GM18502 (cell line): ENCODE data around the gene DAD1.

Experiments used
- ATAC-seq: cut with Tn5 transposase; IDR thresholded peaks from one replicate; pipeline ENCODE4 v1.9.1; 2021; ENCODE audit warnings: mild to moderate bottlenecking; ENCODE audit not compliant: unreplicated experiment, poor library complexity

DAD1 gene

DNA sequence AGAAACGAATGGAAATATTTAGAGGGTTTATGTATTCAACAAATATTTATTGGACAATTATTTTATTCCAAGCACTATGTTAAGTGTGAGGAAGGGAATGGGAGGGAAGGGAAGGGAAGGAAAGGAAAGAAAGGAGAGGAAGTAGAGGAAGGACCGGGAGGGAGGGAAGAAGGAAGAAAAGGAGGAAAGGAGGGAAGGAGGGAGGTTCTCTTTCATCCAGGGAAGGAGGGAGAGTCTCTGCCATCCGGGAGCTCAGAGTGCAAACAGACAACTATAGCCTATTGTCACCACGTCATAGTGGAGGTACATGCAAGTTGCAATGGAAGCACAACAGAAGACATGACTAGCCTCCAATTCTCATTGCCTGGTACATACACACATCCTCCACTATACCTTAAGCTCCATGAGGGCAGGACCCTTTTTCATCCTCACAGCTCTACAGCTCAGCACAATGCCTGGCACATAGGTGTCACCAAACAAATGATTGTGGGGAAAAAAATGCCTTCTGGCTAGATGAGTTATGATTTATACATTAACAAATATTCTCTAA is 48.1 kb downstream of the DAD1 start:
- no peak for ATAC-seq

DNA sequence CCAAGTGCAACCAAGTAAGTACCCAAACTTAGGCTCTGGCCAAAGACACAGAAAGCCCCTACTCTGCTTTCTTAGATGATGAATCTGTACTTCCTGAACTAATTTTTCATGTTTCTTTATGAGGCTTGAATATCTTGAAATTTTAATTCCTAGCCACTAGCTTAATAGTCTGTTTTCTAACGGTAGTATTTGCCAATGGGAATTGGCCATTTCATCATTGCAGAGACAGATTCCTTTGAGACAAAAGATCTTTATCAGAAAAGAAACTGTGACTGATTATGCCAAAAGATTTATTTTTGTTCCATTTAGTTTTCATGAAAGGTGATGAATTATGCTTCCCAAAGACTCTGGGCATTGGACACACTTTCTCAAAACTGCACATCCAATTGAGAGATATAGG is 48.7 kb downstream of the DAD1 start:
- no peak for ATAC-seq

DNA sequence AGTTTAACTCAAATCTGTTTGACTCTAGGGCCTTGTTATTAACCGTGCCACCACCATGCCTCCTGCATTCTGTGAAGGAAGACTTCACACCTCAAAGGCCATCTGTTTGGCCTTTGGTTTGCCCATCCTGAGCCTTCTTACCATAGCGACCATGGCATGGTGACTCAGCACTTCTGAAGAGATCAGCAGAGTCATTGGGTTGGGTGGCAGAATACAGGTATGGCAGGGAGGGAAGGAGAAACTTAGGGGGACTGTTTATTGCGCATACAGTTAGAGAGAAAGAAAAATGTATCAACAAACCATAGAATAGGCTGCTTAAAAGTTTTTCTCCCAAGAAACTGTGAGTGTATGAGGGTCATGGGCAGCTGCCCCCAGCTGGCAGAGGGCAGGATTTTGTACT is 49.2 kb downstream of the DAD1 start:
- ATAC-seq: no peak

DNA sequence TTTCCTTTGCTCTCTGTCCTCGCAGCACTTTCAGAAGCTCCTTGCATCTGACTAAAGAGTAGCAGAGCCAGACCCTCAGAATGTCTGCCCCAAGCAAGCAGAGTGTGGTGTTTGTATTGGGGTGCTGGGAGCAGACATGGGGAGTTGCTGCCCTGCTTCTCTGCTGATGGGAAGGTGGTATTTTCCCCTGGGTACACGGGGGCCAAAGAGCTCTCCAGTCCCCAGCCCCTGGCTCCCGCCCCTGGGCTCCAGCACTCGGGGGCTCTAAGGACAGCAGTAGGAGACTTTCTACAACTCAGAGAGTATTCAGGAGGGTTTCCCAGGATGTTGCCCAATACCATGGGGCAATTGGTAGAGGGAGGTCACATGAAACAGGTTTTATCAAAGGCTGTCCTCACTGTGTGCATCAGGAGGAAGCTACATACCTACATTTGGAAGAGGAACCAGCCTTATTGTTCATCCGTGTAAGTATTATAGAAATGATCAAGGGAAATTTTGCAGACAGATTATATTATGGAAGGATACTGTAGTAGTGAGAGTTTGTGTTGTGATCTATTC is 50.3 kb downstream of the DAD1 start:
- no peak for ATAC-seq

DNA sequence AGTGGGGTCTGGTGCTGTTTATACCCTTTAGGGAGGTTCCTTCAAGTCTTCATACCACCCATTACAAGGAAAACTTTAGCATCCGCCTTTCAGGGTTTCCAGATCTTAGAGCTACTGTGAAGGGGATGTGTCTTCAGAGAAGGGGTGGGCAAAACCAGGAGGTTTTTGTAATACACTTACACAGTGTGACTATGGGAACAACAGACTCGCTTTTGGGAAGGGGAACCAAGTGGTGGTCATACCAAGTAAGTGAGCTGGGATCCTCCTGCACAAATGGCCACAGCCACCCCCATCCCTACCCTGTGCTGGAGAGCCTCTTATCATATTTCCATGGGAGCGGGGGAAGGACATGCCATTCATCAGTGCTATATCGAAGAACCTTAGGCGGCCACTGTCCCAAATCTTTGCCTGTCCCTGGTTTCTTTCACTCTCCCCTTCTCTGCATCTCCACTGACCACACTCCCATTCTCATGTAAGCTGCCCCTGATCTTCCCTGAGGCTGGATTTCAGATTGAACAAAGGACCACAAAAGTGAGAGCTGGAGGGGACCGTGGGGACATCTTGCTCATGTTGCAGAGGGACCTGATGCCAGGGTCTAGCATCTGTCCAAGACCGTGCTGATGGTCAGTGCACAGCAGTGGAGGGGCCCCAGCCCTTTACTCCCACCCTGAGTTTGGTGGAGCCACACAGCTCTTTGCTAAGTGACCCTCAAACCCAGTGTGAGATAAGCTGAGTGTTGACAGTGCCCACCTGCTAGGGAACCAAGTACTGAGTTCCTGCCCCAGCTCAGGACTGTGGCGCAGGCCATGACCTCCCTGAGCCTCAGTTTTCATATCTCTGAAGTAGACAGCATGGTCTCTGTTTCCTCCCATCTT is 51.4 kb downstream of the DAD1 start:
- ATAC-seq: no peak

DNA sequence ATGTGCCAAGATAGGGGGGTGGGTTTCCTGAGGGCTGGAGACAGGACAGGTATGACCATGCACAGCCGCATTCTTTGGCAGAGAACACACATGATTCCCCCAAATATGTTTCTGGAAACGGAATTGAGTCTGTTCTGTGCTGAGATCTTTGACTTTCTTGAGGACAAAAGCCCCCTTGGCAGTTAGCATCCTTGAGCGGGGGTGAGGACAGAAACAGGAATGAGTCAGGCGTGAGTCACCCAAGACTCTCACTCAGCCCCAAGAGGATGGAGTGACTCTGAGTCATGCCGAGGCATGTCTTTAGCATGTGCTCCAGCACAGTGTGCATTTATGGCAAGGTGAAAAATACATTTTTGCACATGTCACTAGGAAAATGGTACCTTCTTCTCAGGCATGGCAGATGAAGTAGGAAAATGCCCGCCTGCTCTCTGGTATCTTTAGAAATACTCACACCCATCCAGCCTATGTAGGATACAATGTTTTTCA is 52.1 kb downstream of the DAD1 start:
- ATAC-seq: peak; percentile 86

DNA sequence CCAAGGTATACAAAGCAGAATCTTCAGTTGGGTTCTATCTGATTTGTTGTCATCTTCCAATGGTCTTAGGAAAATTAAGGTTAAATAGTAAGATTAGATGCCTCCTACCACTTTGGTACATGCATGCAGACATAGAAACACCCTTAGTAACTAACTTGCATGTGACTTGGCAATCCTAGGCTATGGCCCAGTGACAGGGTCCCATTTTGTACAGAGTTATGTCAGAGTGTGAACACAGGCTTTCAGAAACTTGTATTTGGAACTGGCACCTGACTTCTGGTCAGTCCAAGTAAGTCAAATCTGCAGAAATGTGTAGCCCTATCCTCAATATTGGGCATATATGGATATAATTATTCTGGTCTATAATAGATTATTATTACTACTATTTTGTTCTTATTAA is 53.1 kb downstream of the DAD1 start:
- ATAC-seq: no peak

DNA sequence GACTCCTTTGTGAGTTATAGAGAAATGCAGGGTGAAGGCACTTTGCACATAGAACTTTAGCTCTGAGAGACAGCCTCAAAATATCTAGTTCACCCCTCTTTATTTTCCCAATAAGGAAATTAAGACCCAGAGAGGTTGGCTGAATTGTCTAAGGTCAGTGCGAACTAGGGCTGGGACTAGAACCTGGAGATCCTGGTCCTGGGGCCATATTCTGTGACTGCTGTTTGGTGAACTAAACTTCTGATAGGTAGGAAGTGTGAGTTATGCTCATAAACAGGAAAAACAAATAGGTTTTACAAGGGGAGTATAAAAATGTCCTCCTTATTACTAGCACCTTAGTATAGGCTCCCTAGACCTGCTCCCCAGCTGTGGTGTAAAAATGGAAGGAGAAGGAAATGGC is 53.9 kb downstream of the DAD1 start:
- ATAC-seq: no peak

DNA sequence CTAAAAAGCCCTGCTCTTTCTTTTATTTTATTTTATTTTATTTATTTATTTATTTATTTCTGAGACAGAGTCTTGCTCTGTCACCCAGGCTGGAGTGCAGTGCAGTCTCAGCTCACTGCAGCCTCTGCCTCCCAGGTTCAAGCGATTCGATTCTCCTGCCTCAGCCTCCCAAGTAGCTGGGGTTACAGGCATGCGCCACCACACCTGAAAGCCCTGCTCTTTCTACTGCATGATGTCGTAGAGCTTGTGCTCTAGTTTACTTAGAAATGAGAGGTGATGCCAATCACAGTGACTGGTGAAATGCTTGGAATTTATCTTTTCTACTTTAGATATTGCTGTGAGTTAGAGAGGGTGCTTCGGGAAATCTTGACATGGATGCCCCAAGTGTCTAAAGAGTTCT is 54.5 kb downstream of the DAD1 start:
- no peak for ATAC-seq

DNA sequence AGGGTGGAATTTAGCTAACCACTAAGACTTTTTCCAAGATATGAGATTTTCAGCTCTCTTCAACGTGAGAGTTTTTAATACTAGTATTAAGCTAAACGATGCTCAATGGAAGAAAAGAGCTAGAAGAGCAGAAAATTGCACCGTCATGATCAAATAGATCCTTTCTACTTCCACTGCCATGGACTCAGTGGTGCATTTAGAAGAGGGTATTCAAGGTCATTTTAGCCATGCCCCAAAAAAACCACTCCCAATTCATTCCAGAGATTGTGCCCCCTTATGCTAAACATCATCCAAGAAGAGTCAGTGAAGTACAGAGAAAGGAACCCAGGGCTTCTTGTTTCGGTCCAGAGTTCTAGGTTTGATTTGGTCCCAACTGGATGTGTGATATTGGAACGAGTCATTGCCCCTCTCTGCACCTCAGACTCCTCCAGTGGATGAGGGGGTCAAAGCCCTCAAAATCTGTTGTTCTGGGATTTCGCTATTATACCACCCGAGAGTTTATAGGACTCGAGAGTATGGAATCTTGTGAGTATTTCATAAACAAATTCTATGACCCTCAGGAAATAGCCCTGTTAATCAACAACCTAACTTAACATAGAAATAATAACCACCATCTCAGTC is 55.2 kb downstream of the DAD1 start:
- ATAC-seq: no peak

DNA sequence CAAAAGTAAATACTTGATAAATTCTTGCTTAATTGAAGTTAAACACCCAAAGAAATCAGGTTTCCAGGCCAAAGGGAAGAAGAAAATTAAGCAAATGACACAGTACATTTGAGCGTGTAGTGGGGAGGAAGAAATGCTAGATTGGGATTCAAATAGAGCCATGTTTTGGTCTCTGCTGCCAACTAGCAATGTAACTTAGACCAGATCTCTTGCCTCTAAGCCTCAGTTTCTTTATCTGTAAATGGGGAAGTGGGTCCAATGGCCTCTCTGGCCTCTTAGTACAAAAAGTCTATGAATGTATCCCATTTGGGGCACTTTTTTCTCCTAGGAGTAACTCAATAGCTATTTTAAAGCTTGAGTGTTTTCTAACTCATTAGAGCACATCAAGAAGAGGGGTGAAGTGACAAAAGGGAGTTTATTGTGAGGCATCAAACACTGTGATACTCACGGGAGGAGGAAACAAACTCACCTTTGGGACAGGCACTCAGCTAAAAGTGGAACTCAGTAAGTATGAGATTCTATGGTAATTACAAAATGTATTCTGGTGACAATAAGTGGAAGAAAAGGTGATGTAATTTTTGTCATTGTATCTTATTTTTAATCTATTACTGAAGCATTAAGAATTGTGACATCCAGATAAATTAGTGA is 55.8 kb downstream of the DAD1 start:
- no peak for ATAC-seq

DNA sequence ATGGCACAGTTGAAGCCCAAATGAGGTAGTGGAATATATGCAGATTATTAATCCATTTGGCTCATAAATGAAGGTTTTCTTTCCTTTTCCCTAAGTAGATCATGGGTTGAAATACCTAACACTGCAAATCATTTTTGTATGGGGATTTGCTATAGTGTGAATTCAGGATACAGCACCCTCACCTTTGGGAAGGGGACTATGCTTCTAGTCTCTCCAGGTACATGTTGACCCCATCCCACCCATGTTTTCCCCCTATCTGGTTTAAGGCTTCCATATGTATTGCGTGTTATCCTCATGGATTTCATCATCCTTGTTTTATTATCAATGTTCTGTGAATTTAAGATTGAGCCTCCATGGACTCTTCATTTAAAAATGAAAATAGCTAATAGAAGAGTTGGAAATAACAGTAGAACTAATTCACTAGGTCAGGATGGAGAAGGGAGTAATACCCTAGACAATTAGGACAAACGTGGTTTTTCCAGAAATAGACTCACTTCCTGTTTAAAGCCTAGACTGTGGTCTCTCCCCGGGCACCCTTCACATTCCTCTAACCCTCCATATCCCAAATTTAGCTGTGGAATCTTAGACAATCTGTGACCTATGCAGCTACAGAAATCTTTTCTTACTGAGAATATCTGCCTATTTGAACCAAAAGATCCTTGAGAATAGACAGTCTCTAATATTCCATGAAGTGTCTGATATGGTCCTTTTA is 56.5 kb downstream of the DAD1 start:
- no peak for ATAC-seq

DNA sequence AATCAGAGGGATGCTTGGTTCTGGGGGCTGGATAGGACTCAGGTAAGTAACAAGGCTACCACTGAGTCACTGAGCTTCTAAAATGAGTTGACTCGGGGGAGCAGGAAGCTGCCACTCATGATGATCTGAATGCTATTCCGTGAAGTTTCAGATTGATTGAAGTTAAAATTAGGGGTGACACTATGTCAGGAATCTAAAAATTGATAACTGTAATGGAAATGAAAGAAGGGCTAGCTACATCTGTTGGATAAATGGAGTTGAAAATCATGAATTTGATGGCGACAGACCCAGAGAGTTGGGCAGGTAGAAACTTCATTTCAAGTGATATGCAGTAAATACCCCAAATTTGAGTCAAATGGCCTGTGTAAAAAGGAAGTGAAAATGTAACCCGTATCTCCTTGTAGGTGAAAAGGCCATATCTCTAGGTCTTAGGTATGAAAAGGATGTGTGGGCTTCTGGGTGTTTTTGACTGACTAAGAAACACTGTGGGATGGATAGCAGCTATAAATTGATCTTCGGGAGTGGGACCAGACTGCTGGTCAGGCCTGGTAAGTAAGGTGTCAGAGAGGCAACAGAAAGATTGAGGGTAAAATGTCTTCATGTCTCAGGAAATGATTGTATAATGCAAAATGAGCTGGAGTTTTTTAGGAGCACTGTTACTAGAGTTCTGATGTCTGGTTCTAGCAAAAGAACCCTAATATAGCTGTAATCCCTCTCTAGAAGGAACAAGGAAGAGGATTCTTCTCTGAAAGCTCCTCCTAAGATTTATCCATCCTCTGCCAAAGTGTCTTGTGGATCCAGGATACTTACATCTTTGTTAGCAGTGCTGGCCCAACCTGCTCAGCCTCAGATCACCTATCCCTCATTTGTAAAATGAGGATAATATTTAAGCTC is 57.3 kb downstream of the DAD1 start:
- peak; percentile 78 for ATAC-seq

DNA sequence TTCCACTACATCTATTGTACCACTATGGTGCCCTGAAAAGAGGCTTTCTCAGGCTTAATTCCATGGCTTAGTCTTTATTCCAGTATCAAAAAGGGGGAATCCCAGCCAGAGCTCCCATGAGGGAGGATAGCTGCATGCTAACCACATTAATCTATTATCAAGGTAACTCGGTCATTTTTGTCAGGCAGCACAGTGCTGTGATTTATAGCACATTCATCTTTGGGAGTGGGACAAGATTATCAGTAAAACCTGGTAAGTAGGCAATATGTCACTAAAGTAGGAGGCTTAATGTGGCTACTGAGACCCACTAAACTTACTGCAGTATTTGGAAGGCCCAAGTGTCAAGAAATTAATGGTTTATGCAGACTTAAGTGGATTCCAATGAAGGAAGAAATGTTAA is 58.9 kb downstream of the DAD1 start:
- ATAC-seq: no peak

DNA sequence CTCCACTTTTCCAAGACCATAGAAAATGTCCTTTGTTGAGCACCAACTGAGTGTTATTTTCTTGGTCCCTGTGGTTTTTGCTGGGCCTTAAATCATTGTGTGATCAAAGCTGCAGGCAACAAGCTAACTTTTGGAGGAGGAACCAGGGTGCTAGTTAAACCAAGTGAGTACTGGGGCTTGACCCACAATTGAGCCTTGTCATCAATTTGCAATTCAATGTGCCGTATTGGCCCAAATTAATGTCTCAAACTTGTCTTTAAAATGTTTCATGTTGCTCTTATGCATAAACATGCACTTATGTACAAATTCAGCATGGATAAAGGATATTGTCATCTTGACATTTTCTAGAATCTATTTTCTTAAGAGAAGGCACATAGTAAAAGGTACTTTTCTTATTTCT is 62.3 kb downstream of the DAD1 start:
- ATAC-seq: no peak

DNA sequence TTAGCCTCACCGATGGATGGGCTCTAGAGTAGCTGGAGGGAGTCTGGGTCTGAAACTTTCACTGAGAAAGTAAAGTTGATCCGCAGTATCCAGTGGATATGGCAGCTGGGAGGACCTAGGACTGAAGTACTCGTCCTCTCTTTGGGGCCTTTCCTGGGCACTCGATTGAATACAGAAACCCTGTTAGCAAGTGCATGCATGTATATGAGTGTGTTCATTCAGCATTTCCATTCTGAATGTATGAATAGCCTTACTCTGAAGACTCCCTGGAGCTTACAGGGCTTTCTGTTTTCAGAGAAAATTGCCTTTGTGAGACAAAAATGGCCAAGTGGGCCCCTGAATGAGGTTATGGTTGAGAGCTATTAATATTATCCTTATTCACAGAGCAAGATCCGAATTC is 62.8 kb downstream of the DAD1 start:
- no peak for ATAC-seq

DNA sequence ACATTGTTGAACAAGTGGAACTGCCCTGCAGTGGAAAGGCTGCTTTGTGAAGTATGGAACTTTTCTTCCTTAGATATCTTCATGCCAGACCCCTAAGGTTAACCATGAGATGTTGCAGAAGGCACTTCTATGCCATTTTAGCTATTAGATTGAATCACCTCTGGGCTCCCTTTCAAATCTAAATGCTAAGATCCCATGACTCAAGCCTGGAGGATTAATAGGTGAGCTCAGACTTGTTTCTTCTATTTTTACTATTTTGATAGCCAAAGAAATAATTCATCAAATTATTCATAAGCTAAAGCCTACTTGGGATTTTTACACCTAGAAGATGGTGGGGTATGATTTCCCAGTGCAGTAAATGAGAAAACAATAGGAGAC is 64.3 kb downstream of the DAD1 start:
- no peak for ATAC-seq

DNA sequence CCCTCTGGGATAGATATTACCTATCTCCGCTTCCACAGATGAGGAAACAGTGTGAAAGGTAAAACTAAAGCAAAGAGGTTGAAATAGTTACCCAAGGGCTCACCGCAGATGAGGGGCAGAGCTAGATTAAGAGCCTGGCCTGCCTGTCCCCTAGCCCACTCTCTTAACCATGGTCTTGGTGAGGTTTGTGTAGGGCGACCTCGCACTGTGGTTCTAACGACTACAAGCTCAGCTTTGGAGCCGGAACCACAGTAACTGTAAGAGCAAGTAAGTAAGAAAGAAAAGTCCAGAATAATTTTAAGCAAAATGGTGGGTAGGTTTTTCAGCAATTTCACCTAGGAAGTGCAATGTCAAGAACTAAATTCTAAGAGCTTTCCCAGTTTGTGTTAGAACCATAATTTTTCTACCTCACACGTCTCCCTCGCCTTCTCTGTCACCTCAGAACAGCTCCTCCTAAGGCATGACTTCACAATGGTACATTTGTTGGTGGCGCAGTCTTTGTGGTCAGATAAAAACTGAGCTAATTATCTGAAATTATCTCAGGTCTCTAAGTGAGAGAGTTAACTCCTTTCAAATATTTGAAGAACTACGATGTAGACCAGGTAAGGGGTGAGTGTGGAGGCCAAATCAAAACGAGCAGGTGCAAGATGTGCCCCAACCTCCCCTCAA is 64.8 kb downstream of the DAD1 start:
- ATAC-seq: no peak

DNA sequence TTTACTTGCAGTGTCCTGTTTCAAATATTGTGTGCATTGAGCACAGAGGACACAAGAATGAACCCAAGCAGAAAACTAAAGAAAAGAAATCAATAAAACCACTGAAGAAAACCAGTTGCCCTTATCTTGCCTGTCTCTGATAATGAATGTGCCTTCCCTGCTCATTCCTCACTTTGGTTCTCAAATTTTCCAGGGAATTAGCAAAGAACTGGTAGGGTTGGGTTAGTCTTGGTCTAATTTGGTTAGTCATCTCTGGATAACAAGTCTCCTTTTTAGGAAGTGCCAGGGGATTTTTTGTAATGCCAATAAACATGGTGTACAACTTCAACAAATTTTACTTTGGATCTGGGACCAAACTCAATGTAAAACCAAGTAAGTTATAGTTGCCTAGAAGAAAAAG is 65.7 kb downstream of the DAD1 start:
- ATAC-seq: no peak
